ENCODE data around the gene ART5.
"Not testable (repeated sequence)": the region's sequence is repeated elsewhere in the genome, so short reads cannot be mapped to it uniquely, and the experiment has no call there.

The ART5 gene

DNA sequence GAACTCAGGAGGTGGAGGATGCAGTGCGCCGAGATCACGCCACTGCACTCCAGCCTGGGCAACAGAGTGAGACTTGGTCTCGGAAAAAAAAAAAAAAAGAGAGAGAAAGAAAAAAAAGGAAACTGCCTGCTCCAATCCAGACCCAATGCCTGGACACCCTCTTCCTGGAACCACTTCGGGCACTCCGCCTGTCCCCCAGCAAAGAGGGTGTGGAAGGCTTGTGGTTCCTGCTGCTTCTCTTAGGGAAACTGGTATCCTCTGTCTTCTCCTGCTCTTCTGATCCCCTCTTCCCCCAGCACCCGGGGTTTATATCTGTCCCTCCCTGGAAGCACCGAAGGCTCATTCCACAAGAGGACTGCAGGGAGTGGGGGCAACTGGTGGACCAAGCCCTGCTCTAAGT lies 16.5 kb upstream of the ART5 start:
- DNase-seq (ENCODE audit: low read depth, low spot score) = no peak

DNA sequence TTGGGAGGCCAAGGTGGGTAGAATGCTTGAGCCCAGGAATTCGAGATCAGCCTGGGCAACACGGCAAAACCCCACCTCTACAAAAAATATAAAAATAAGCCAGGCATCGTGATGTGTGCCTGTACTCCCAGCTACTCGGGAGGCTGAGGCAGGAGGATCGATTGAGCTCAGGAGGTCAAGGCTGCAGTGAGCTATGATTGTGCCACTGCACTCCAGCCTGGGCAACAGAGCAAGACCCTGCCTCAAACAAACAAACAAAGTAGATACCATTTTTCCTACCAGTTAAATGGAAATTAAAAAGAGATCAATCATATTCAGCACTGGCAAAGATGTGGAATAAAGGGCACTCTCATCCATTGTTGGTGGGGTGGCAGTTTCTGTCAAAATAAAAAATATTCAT lies 15.5 kb upstream of the ART5 start:
- DNase-seq (ENCODE audit: low read depth, low spot score) = not testable (repeated sequence)

DNA sequence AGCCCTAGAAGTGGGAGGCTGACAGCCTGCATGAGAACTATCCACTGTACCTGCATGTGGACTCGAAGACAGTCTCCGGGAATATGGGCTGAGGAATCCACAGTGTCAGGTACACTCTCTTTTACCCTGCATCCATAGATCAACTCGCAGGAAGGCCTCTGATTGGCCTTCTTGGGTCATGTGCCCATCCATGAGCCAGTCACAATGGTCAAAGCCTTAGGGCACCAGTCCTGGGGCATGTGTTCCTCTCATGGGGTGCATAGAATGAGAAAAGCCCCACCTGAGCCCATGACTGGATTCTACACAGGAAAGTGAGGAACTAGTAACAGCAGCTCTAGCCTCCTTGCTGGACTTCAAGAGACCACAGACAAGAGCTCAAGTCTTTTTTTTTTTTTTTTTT lies 13.8 kb upstream of the ART5 start:
- DNase-seq (ENCODE audit: low read depth, low spot score) = no peak

DNA sequence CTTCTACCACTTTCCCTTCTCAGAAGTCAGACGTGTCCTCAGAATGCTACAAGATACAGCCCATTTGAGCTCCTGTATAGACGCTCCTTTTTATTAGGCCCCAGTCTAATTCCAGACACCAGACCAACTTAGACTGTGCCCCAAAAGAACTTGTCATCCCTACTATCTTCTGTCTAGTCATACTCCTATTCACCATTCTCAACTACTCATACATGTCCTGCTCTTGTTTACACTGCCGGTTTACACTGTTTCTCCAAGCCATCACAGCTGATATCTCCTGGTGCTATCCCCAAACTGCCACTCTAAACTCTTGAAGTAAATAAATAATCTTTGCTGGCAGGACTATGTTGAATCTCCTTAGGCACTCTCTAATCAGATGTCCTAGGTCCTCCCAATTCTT lies 10.7 kb upstream of the ART5 start:
- DNase-seq (ENCODE audit: low read depth, low spot score) = not testable (repeated sequence)

DNA sequence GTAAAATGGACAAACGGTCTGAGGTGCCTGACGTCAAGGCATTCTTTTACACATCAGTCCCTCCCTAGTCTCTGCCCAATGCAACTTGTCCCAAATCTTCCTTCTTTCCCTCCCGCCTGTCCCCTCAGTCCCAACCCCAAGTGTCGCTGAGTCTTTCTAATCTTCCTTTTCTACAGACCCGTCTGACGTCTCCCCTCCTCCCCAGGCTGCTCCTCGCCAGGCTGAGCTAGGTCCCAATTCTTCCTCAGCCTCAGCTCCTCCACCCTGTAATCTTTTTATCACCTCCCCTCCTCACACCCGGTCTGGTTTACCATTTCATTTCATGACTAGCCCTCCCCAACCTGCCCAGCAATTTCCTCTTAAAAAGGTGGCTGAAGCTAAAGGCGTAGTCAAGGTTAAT lies 7.6 kb upstream of the ART5 start:
- not testable (repeated sequence) for DNase-seq (ENCODE audit: low read depth, low spot score)

DNA sequence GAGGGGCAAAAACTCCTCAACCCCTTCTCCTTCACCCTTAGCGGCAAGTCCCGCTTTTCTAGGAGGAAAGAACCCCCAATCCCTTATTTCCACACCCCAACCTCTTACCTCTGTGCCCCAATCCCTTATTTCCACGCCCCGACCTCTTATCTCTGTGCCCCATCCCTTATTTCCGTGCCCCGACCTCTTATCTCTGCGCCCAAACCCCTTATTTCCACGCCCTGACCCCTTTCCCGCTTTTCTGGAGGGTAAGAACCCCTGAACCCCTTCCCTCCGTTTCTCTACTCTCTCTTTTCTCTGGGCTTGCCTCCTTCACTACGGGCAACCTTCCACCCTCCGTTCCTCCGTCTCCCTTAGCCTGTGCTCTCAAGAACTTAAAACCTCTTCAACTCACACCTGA lies 7.1 kb upstream of the ART5 start:
- DNase-seq (ENCODE audit: low read depth, low spot score) = not testable (repeated sequence)

DNA sequence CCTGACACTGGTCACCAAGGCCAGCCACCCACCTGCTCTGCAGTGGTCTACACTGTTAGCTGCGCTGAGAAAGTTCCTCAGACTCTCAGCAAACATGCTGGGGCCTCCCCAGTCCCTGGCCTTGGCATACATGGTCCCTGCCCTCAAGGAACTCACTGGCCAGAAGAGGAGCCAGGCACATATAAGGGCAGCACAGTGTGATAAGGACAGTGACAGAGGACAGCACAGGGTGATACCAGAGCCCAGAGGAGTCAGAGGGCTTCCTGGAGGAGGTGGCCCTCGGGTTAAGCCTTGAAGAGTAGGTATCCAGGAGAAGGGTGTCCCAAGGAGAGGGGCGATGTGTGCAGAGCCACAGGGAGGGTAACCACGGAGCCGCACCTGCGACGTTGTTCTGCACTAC lies 3.8 kb upstream of the ART5 start:
- no peak for DNase-seq (ENCODE audit: low read depth, low spot score)

DNA sequence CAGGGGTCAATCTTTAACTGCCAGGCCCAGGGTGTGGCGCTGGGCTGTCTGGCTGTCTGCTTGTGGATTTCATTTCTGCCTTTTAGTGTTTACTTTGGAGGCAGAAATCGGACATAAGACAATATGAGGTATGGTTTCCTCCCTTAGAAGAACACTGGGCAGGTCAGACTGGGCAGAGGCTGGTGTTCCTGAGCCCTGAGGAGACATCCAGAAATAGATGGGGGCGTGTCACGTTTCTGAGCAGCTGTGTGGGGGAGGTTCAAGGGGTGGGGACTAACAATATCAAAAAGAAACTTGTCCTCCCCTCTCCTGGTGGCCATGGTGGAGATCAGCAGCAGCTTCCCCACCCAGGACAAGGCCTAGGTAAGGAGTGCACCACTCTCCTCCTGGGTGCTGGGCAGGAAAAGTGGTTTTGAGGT lies 3.0 kb upstream of the ART5 start, which contains the start of gene ART1:
ART1 (plus strand) TSS at position 312 of the 419 bp plus-strand sequence. CDS start 14,086 bp downstream, outside the sequence.
- no peak for DNase-seq (ENCODE audit: low read depth, low spot score)

DNA sequence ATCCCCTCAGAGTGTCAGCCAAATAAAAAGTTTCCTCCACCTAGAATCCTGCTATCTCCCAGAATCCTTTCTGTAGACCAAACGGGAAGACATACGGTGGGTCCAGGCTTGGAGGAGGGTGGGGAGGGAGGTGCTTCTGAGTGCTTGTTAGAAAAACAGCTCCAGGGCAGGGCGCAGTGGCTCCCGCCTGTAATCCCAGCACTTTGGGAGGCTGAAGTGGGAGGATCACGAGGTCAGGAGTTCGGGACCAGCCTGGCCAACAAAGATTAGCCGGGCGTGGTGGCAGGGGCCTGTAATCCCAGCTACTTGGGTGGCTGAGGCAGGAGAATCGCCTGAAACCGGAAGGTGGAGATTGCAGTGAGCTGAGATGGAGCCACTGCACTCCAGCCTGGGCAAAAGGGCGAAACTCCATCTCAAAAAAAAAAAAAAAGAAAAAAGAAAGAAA lies 1.3 kb upstream of the ART5 start:
- not testable (repeated sequence) for DNase-seq (ENCODE audit: low read depth, low spot score)

DNA sequence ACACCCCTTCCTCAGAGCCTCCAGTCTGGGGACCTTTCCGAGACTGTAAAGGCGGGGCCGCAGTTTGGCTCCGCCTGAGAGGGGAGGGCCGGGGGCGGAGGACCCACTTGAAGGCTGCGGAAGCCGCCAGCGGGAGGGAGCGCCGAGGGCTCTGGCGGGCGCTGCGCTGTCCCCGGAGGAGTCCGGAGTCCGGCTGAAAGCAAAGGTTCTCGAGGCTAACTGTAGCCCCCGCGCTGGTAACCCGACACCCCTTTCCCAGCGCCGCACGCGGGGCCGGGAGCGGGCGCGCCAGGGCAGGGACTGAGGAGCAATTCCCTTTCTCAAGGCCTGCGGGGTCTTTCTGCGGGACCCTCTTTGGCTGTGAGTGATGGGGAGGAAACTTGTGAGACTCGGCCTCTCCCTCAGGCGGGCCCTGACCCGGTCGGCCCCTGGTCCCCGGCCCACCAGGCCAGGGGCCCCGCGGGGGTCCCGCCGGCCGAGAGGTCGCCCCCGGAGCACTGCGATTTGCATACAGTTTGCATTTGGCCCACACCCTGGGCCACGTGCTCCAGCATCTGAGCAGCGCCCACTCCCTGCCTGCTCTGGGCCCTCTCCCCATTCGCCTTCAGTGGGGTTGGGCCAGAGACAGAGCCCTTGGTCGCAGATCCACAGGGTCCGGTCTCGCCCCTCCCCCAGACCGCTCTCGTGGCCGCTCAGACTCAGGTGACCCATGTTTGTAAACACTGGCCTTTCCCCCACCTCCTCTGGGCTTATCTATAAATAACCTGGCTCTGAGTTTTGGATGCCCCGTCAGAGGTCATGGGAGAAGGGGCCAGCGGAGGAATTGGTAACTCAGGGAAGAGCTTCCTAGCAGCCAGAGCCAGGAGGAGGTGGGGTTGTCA lies 519 bp upstream of the ART5 start:
- DNase-seq (ENCODE audit: low read depth, low spot score) = peak; percentile 40

DNA sequence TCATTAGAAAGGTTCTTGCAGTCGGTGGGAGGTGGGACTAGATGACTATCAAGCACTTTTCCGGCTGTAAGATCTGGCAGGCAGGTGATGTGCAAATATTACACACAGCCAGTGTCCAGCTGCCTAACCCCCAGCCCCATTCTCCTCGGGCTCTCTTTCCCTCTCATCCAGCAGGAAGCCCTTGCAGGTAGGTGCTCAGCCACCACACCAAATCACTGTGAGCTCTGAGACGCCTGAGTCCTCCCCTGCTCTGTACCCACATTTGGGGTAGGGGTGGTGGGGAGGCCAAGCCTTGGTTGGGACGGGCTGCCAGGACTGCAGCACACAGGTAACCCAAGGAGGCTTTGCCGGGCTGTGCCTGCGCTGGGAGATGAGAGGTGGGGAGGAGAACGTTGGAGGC lies 601 bp downstream of the ART5 start:
- DNase-seq (ENCODE audit: low read depth, low spot score) = no peak

DNA sequence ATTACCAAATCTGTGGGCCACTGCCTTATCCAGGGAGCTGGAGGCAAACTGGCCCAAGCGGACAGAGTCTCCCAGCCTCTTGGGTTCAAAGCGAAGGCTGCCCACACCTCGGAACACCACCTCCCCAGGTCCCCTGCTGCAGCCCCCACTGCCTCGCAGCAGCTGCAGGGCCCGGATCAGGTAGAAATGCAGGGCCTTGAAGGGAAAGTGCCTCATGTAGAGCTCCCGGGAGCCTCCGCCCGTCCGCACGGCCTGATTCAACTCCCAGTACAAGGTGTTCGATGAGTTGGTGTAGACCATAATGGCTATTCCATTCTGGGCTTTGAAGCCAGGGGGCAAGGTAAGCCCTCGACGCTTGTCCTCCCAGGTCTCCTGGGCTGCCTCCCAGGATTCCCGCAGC lies 2.0 kb downstream of the ART5 start:
- DNase-seq (ENCODE audit: low read depth, low spot score) = no peak

DNA sequence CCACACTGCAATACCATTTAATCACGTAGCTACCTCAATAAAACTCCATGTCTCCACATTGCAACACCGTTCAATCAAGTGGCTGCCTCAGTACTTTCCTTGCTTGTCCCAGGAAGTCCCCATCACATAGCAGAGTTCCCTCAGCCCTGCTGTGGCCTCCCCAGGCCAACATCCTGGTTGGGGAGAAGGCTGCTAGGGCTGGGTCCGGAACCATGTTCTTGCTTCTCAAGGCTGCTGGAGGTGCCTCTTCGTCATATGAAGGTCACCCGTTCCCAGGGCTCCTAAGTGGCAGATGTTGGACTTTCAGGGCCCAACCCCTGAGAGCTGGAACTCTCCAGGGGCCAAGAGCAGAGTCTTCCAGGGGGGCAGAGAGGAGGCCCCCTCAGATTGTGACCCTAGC lies 3.3 kb downstream of the ART5 start:
- DNase-seq (ENCODE audit: low read depth, low spot score) = no peak

DNA sequence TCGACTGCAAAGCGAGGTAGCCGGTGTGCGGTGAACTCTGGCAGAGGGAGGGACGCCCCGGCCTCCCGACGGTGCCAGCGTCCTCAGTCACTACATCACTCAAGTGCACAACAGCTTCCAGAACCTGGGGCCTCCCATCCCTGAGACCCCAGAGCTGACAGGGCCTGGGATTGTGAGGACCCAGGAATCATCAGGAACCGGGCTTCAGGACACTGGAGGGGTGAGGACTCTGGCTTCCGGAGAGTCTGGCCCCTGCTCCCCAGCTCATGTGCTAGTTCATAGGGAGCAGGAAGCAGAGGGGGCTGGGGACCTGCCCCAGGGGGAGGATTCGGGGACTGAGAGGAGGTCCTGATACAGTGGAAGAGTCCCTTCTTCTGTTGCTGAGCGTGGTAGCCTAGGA lies 4.6 kb downstream of the ART5 start:
- no peak for DNase-seq (ENCODE audit: low read depth, low spot score)

DNA sequence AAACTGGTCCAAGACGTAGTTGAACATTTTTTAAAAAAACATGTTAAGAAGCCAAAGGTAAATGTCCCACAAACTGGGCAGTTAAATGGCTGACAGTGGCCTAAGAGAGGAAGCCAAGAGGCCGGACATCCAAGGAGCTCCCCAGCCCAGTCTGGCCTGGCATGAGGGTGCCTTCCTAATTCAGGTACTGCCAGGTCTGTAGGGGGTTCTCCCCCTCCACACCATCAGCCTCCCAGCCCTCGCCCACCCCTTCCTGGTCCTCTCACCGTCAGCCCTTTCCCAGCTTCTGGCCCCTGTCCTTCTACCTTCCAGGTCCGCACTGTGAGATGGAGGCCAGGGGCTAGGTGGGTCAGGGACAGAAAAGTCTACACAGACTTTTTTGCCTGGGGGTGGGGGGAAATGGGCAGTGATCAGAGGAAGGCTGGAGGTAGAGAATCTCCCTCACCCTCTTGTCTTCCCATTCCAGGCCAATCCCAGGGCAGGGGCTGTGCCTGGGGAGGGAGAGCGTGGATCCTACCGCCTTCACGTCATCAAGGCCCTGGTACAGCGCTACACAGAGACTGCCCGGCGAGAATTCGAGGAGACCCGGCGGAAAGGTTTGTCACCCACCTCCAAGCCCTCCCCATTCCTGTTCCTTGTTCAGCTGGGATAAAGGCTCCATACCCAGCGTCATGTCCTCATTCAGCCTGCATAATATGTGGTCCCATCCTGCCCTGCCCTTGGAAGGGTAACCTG lies 6.0 kb downstream of the ART5 start:
- no peak for DNase-seq (ENCODE audit: low read depth, low spot score)

DNA sequence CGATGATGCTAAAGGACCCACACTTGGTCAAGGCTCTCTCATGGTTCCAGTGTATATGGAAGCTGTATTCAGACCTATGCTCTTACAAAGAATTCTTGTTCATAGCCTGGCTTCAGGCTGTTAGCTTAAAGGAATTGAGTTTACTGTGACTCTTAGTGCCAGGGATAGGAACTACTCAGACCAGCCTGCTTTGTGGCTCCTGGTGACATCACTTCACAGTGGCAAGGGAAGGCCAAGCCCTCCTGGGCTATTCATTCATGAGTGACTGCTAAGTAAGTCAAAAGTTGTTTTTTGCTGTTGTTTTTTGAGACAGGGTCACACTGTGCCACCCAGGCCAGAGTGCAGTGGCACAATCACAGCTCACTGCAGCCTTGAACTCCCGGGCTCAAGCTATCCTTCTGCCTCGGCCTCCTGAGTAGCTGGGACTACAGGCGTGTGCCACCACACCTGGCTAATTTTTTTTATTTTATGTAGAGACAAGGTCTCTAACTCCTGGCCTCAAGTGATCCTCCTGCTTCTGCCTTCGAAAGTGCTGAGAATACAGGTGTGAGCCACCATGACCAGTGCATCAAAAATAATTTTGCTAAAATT lies 9.6 kb downstream of the ART5 start:
- no peak for DNase-seq (ENCODE audit: low read depth, low spot score)

DNA sequence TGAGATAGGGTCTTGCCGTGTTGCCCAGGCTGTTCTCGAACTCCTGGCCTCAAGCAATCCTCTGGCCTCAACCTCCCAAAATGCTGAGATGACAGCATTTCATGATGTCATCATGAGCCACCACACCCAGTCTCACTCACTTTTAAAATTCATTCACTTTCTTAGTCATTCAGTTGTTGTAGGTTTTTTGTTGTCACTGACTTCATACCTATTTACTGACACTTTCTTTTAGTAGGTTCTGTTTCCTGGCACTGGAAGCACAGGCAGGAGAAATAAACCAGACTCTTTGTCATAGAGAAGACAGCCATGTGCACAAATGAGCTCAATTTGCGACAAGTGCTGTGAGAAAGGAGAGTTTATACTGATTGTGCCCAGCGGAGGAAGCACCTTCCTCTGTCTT lies 10.5 kb downstream of the ART5 start:
- no peak for DNase-seq (ENCODE audit: low read depth, low spot score)

DNA sequence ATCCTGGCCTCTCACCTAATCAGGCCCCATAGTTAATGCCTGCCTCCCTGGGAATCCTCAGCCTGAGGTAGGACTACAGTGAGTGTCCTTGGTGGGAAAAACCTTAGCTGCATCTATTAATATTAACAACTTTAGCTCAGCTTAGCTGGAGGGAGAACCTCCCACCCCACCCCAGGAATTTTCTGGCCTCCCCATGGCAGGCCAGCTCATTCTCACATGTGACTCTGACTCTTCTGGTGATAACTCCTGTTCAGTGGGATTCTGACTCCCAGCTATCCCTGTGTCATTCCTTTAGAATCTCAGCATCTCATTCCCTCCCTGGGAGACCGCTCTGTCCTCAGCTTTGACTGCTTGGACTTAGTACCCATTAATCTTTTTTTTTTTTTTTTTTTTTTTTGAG lies 14.5 kb downstream of the ART5 start:
- no peak for DNase-seq (ENCODE audit: low read depth, low spot score)

DNA sequence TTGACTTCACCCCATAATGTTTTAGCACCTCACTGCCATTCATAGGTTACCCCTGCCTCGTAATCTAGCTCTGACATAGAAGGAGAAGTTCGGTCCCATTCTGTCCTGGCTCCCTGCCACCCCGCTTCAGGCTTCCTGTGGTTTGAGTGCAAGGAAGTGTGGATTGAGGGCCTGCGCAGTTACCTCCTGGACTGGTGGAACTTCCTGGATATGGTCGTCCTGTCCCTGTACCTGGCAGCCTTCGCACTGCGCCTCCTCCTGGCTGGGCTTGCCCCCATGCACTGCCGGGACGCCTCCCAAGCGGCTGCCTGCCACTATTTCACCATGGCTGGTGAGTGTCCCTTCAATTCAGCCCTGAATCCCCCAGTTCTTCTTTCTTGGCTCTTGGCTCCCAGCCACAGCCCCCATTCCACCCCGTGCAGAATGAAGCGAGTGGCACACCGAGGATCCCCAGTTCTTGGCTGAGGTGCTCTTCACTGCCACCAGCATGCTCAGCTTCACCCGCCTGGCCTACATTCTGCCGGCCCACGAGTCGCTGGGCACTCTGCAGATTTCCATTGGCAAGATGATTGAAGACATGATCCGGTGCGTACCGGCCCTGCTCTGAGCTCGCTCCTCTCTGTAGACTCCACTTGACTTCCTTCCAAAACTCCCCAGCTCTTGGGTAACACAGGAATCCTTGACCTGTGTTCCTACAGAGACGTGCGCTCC lies 15.4 kb downstream of the ART5 start:
- DNase-seq (ENCODE audit: low read depth, low spot score) = no peak

DNA sequence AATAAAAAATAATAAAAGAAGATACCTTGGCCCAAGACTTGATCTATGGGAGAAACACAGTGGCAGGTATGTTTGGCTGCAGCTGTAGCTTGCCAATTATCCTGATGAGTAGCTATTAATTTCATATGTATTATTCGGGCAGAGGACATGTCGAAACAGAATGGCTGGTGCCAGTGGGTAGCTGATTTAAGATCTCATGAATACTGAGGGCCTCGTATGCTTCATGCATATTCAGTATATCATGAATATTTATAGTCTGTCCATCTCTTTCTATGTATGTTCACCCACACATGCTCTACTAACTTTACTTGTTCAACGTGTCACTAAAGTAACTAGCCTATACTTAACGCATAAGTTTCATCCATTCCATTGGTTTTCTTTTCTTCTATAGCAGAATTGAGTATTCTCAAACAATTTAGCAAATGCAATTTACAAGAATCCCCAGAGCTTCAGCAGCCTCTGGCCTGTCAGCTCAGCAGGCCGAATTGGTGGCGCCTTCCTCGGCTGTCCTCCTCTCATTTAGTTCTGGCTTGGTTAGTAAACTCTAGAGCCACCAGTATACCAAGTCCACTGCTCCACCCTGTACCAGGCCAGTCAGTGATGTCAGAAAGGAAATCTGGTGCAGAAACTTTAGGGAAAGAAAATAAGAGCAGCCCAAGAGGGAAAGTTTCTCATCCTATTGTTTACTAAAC lies 17.9 kb downstream of the ART5 start:
- no peak for DNase-seq (ENCODE audit: low read depth, low spot score)

DNA sequence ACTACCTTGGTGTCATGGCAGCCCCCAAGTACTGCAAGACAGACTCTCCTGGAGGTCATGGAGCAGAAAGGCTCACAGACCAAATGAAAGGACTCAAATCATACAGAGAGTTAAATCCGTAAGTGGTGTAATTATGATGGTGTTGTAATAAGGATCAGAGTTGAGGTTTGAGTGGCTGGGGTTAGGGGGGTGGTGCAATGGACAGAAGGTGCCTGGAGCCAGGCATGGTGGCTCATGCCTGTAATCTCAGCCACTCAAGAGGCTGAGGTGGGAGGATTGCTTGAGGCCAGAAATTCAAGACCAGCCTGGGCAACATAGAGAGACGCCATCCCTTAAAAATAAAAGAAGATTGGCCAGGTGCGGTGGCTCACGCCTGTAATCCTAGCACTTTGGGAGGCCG lies 18.7 kb downstream of the ART5 start:
- no peak for DNase-seq (ENCODE audit: low read depth, low spot score)
